Epidermal melanocyte (primary cell): Measurements from ENCODE around the gene SORT1.

Experiments
- DNase-seq: peaks from one replicate; pipeline ENCODE4 v3.0.0; 2011; ENCODE audit warnings: low spot score; ENCODE audit not compliant: insufficient read length

The SORT1 gene

GRCh38 chr1:109263234-109263596 lies 134.5 kb downstream of the SORT1 start:
- DNase-seq = no peak

- no peak for DNase-seq
Measured at GRCh38 chr1:109262231-109263055, 135.3 kb downstream of the SORT1 start.

- DNase-seq = no peak
Measured at GRCh38 chr1:109261578-109261977, 136.1 kb downstream of the SORT1 start.

GRCh38 chr1:109261006-109261405 lies 136.7 kb downstream of the SORT1 start:
- DNase-seq = no peak

GRCh38 chr1:109259674-109260557 lies 137.8 kb downstream of the SORT1 start:
- no peak for DNase-seq
